Inflammatory macrophage (primary cell): Measurements from ENCODE around the gene SLC16A11.
"Not testable (repeated sequence)": the region's sequence is repeated elsewhere in the genome, so short reads cannot be mapped to it uniquely, and the experiment has no call there.

ENCODE experiments used
- DNase-seq, 2 donors: peaks; one replicate each; pipeline ENCODE4 v3.0.0-alpha.2; 2020 to 2022

SLC16A11 gene

GRCh38 chr17:7058831-7059447 lies 15.0 kb upstream of the SLC16A11 start:
- DNase-seq = no peak

- no peak for DNase-seq
These were observed 12.5 kb upstream of the SLC16A11 start for GRCh38 chr17:7056386-7056785.

- not testable (repeated sequence) for DNase-seq
These were observed 6.7 kb upstream of the SLC16A11 start for GRCh38 chr17:7050583-7050982.

DNA sequence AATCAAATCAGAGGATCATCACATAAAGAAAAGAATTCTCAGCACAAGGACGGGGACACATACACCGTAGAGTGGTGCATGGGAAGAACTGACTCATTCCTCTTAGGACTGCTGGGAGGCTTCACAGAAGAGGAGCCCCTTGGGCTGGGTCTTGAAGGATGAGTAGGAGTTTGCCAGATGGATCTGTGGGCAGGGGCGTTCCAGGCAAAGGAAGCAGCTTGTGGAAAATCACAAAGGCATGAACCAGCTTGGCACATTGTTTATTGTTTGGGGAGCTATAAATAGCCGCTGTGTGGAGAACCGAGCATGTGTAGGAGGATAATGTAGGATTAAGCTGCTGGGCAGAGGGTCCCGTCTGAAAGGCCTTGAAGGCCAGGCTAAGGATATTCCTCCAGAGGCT lies 5.1 kb upstream of the SLC16A11 start:
- no peak for DNase-seq

DNA sequence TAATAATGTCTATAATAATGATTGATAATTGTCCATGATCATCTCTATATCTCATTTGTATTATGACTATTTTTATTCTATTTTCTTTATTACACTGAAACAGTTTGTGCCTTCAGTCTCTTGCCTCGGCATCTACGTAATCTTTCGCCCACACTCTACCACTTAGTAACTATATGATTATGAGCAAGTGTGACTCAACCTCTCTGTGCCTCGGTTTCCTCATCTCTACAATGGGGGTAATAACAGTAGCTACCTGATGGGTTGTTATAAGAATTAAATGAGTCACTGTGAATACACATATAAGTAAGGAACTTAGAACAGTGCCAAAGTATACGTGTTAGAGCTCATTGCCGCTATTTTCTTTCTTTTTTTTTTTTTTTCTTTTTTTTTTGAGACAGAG lies 3.7 kb upstream of the SLC16A11 start:
- DNase-seq = no peak

- not testable (repeated sequence) for DNase-seq
These were observed 3.0 kb upstream of the SLC16A11 start for GRCh38 chr17:7046725-7047397.

- DNase-seq = no peak
These were observed 2.3 kb upstream of the SLC16A11 start for GRCh38 chr17:7046127-7046724.

DNA sequence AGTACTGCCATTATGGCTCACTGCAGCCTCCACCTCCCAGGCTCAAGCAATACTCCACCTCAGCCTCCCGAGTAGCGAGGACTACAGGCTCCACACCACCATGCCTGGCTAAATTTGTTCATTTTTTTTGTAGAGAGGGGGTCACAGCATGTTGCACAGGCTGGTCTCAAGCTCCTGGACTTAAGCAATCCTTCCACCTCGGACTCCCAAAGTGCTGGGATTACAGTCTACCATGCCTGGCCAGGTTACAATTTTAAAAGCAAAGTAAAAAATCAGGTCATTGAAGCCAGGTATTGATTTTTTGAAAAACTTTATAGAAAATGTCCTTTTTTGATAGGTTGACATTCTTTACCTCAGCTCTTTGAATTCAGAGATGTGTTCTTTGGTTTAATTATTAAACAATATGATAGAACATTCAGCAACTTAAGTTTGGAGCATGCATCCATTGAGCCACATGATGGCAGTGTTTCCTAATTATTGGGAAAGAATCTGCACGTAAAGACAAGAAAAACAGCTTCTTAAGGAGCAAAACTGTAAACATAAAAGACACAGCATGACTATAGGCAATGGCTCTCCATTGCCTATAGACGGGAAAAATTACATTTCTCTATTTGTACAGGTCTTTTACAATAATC lies 1.7 kb upstream of the SLC16A11 start:
- DNase-seq = peak; percentile 78 to 87

DNA sequence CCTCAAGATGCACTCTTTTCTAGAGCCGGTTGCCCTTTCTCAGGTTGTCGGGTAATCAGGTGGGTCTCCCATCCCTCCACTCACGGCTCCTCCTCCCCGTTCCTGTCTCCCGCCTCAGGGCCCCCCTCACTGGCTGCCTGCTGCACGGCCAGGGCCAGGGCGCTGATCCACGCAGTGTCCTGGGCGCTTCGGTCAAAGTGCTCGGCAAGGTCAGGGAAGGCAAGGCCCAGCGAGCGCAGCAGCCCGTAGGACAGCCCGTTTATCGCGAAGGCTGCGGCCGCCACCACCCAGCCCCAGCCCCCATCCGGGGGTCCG lies 753 bp downstream of the SLC16A11 start:
- DNase-seq = no peak

GRCh38 chr17:7042501-7043181 lies 1.3 kb downstream of the SLC16A11 start:
- no peak for DNase-seq

GRCh38 chr17:7041607-7042500 lies 2.0 kb downstream of the SLC16A11 start:
- DNase-seq = no peak

DNA sequence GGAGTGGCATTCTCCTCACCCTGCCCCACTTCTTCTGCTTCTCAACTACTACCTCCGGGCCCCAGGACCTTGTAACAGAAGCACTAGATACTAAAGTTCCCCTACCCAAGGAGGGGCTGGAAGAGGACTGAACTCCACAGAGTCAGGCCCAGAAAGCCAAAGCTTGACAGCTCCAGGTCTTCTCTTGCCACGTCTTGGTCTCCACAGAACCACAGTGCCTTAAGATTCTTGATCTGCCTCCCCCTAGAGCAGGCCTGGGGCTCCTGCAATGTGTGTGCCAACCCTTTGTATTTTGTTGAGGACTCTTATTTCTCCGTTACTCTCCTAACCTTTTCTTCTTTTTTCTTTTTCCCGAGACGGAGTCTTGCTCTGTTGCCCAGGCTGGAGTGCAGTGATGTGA lies 4.1 kb downstream of the SLC16A11 start:
- no peak for DNase-seq

GRCh38 chr17:7038025-7038862 lies 5.6 kb downstream of the SLC16A11 start:
- no peak for DNase-seq

DNA sequence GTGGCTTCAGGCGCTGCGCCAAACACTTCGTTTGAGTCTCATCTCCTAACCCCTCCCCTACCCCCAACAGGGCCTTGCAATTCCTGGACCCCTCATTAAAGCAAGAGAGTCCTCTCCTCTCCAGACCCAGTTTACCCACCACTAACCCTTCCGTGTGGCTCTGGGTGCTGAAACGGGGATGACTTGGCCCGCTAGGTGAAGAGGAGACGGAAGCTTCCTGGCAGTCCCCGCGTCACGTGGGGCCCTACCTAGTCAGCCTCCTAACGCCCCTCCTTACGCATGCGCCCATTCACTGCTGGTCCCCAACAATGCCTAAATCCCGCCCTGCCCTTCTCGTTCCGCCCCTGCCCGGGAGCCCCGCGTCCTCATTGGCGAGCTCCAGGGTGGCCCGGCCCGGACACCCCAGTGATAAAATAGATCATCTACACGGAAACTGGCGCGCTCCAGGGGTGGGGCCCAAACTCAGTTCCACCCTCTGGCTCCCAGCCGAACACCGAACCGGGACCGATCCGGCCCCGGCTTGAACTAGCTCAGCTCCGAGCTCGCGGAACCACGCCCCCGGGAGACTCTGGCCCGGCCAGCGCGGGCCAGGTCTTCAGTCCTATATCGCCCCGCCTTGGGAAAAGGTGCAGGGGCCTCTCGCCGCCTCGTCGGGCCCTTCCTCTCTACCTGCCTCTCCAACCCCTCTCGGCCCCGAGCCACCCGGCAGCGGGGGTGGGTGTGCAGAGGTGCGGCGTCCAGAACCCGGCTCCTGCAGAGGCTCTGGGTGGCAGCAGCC lies 8.1 kb downstream of the SLC16A11 start, which contains the start of gene SLC16A13:
TSS of gene SLC16A13 (plus strand) at position 425 of the 778 bp plus-strand sequence. CDS start 368 bp downstream, outside the sequence.
- DNase-seq = peak; percentile 97

- DNase-seq = no peak
These were observed 8.8 kb downstream of the SLC16A11 start for GRCh38 chr17:7034955-7035590.

DNA sequence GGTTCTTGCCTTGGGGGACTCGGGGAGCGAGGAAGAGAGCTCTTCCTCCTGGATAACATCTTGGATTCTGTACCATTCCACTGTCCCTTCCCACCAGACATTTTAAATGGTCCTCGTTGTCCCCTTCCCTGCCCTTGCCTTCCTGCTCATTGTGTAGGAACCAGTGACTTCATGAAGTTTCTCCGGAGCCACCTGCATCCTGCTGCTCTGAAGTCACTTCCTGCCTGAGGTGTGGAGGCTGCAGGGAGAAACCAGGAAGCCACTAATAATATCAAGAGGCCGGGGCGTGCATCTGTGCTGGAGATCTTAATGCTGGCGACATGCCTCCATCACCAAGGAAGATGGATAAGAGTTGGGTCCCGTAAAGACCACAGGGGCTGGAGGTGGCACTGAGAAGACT lies 14.2 kb downstream of the SLC16A11 start:
- peak; percentile 40 to 70 for DNase-seq

DNA sequence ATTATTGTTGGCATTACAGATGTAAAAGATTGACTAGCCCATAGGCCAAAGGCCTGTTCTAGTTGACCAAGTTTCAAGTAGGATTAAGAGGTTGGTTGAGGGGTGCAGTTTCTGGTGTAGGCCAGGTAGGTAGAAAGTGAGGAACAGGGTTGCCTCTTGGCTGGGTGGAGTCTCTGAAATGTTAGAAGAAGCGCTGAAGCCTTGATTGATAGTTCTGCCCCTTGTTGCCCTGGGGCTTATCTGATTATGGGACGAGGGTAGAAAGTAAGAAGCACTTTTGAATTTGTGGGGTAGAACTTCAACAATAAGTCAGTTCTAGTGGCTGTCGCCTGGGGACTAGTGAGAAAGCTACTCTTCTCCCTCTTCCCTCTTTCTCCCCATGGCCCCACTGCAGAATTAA lies 14.8 kb downstream of the SLC16A11 start:
- no peak for DNase-seq

- DNase-seq = no peak
These were observed 16.6 kb downstream of the SLC16A11 start for GRCh38 chr17:7027335-7027734.

GRCh38 chr17:7026471-7027115 lies 17.3 kb downstream of the SLC16A11 start:
- no peak for DNase-seq
